ENCODE measurements around the gene BUB1B.

DNA sequence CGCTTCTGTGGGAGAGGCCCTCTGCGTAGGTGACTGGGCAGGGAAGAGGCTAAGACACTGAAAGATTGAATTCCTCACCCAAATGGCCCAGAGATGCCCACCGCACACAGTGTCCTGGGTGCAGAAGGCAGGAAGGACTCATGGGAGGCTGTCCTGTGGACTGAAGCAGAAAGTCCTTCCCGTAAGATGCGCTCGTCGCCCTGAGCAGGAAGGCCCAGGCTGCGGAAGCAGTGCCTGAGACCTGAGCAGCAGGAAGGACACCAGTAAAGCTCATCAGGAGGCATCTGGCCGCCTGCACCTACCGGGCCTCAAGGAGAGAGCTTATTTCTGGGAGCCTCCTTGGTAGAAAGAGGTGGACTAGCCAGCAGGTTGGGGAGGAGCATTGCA lies 81.3 kb downstream of the BUB1B start:
- TF ChIP-seq, protein P1, sequence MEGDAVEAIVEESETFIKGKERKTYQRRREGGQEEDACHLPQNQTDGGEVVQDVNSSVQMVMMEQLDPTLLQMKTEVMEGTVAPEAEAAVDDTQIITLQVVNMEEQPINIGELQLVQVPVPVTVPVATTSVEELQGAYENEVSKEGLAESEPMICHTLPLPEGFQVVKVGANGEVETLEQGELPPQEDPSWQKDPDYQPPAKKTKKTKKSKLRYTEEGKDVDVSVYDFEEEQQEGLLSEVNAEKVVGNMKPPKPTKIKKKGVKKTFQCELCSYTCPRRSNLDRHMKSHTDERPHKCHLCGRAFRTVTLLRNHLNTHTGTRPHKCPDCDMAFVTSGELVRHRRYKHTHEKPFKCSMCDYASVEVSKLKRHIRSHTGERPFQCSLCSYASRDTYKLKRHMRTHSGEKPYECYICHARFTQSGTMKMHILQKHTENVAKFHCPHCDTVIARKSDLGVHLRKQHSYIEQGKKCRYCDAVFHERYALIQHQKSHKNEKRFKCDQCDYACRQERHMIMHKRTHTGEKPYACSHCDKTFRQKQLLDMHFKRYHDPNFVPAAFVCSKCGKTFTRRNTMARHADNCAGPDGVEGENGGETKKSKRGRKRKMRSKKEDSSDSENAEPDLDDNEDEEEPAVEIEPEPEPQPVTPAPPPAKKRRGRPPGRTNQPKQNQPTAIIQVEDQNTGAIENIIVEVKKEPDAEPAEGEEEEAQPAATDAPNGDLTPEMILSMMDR (IDR thresholded peaks at IDR 0.05): no peak
- TF ChIP-seq ZFX (IDR thresholded peaks at IDR 0.05; ENCODE audit: borderline replicate concordance): no peak
